Right lobe of liver (tissue), 6 donors: Measurements from ENCODE around the gene SLC39A1. TPM values are rescaled to one million over a fixed set of nuclear protein-coding genes. Genes with fewer than 3 reads are reported as not detected.

Source experiments
- ATAC-seq, 4 donors: fragments of 200-7000 bp; cut with Tn5 transposase; one replicate each; pipeline ENCODE4 v1.9.1; 2020; ENCODE audit warnings: mild to moderate bottlenecking in 4 of 4, moderate library complexity in 4 of 4
- DNase-seq, 3 donors: peaks; one replicate each; pipeline ENCODE4 v3.0.0-alpha.2; 2020
- H3K27ac ChIP-seq, 3 donors: fragments of 200-600 bp; one replicate each; pipeline ENCODE4 v1.8.0; 2022
- H3K27me3 ChIP-seq, 2 donors: fragments of 200-600 bp; one replicate each; pipeline ENCODE4 v1.8.0; 2022
- H3K36me3 ChIP-seq, 4 donors: fragments of 200-600 bp; sonication (generic) in 1 of 4; one replicate each; pipeline versions ENCODE4 v1.5.1 to v1.8.0; 2017 to 2022; ENCODE audit warnings: control low read depth in 1 of 4
- H3K4me1 ChIP-seq, 4 donors: fragments of 200-600 bp; sonication (generic) in 1 of 4; one replicate each; pipeline versions ENCODE4 v1.5.1 to v1.8.0; 2017 to 2022; ENCODE audit warnings: control low read depth in 1 of 4
- H3K4me3 ChIP-seq, 3 donors: fragments of 200-600 bp; one replicate each; pipeline ENCODE4 v1.8.0; 2022
- H3K9me3 ChIP-seq, 4 donors: fragments of 200-600 bp; sonication (generic) in 1 of 4; one replicate each; pipeline versions ENCODE4 v1.5.1 to v1.8.0; 2017 to 2022; ENCODE audit warnings: control low read depth in 1 of 4
- CTCF ChIP-seq, 4 donors: fragments of 200-600 bp in 3 of 4; fragments of 450-650 bp in 1 of 4; IDR thresholded peaks; one replicate each; pipeline versions ENCODE4 v1.5.1 to v1.8.0; 2016 to 2022; ENCODE audit warnings: antibody characterized with exemption in 4 of 4, mild to moderate bottlenecking in 2 of 4
- POLR2A ChIP-seq: fragments of 450-650 bp; IDR thresholded peaks from one replicate; pipeline ENCODE4 v1.6.1; 2017; ENCODE audit warnings: antibody characterized with exemption, mild to moderate bottlenecking
- WGBS: methylation state at CpG from one replicate; pipeline ENCODE4 v1.1.6; 2018; ENCODE audit warnings: low coverage, low lambda C conversion rate; ENCODE audit not compliant: insufficient coverage; ENCODE audit errors: missing lambda C conversion rate; 5-methylcytosine and 5-hydroxymethylcytosine counted together
- intact Hi-C, 2 donors: fragments of 100-400 bp; cut with DNase I; formaldehyde crosslinking; loops; one replicate each; pipeline versions ENCODE4 v1.11.2 to v1.14.1; 2022
- total RNA-seq, 6 experiments: library from RNA; depleted of rRNA in 2 of 6; stranded (reverse); fragments of >200 nt in 2 of 6; fragmentation: NEBNext Ultra II Directional in 3 of 6; extraction: Animal tissue kit (Norgen Biotek cat#: 25700) in 3 of 6; gene quantifications; one replicate each; pipeline versions ENCODE4 v1.1.0 to v1.2.4, GENCODE V29; 2016 to 2023
- donor health status: DM: no; HTN: yes; CAD: no.
- donor health status: DM: no; HTN: no; CAD: no.
- donor health status: DM: no; HTN: no; CAD: no.
- donor health status: DM: no; HTN: yes; CAD: no.
- donor health status: DM: no; HTN: yes; CAD: no.

The SLC39A1 gene
- total RNA-seq, 6 experiments from 2014 or later, result 33.0 to 63.6 (median 47.7) TPM

GRCh38 chr1:153928245-153928644 is 35.1 kb downstream of the SLC39A1 start:
- Histone ChIP-seq H3K36me3 (peaks cover 0 to 16% (median under 1%) of the 10 kb centered on the region in 4 donors), H3K27ac (no peak overlapping the region), H3K4me3 (no peak overlapping the region), H3K9me3 (no peaks in the 10 kb centered on the region), H3K27me3 (no peaks in the 10 kb centered on the region), H3K4me1 (peaks cover 0 to 6% (median 0%) of the 10 kb centered on the region in 4 donors)
- ATAC-seq (no peak), DNase-seq (no peak)
- TF ChIP-seq CTCF (IDR thresholded peaks at IDR 0.05) (no peak), POLR2A (no peak)
- intact Hi-C loops, result loop anchor here in 1 of 2 donors (10.0 kb wide), 1 partner anchor 133 kb away; no protein-coding TSS in a partner anchor
- 50% methylated on average over 1 of the region's 1 CpG for WGBS

GRCh38 chr1:153926405-153926804 is 36.9 kb downstream of the SLC39A1 start:
- Histone ChIP-seq H3K27ac (no peak overlapping the region), H3K27me3 (no peaks in the 10 kb centered on the region), H3K36me3 (peaks cover 0 to 8% (median 0%) of the 10 kb centered on the region in 4 donors), H3K4me1 (peaks cover 0 to 11% (median 0%) of the 10 kb centered on the region in 4 donors), H3K4me3 (no peak overlapping the region), H3K9me3 (no peaks in the 10 kb centered on the region)
- DNase-seq (no peak), ATAC-seq (no peak)
- WGBS, result 78% methylated on average over 3 of the region's 4 CpGs
- TF ChIP-seq CTCF (IDR thresholded peaks at IDR 0.05) (no peak), POLR2A (no peak)
- intact Hi-C loops, result loop anchor here in 1 of 2 donors (10.0 kb wide), 1 partner anchor 132 kb away; no protein-coding TSS in a partner anchor

- Histone ChIP-seq H3K27ac (peak within 1 kb of the TSS; percentile 73 to 80 (median 76)), H3K36me3 (no peaks in the 10 kb centered on the region), H3K4me1 (peaks cover 0 to 24% (median 5%) of the 10 kb centered on the region in 4 donors), H3K9me3 (no peaks in the 10 kb centered on the region), H3K27me3 (no peaks in the 10 kb centered on the region), H3K4me3 (peak within 1 kb of the TSS; percentile 66 to 84 (median 72))
- DNase-seq, result peak; percentile 100
- WGBS, result under 1% methylated on average over 35 of the region's 53 CpGs
- TF ChIP-seq POLR2A (no peak), CTCF (IDR thresholded peaks at IDR 0.05) (no peak)
- peak; percentile 94 to 98 (median 96) for ATAC-seq
- intact Hi-C loops, result loop anchor here in 1 of 2 donors (10.0 kb wide), 1 partner anchor 128 kb away; no protein-coding TSS in a partner anchor
These were observed 40.1 kb downstream of the SLC39A1 start, which contains the start of gene GATAD2B for GRCh38 chr1:153922972-153923925. Gene GATAD2B (minus strand): TSS chr1:153922972. CDS start chr1:153828347, 94,625 bp downstream.

GRCh38 chr1:153922076-153922971 is 41.0 kb downstream of the SLC39A1 start:
- Histone ChIP-seq H3K36me3 (no peaks in the 10 kb centered on the region), H3K27me3 (no peaks in the 10 kb centered on the region), H3K27ac (peak overlapping the region; percentile 73), H3K9me3 (no peaks in the 10 kb centered on the region), H3K4me1 (peaks cover 0 to 24% (median 5%) of the 10 kb centered on the region in 4 donors), H3K4me3 (peak overlapping the region; percentile 66 to 84 (median 72))
- WGBS, result 0% methylated on average over 30 of the region's 86 CpGs
- DNase-seq (peak in 2 of 3 donors; percentile 60 to 76), ATAC-seq (peak; percentile 13 to 45 (median 34))
- TF ChIP-seq POLR2A (no peak), CTCF (IDR thresholded peaks at IDR 0.05) (peak in 1 of 4 donors; percentile 6)
- intact Hi-C loops, result loop anchor here in 1 of 2 donors (10.0 kb wide), 1 partner anchor 128 kb away; no protein-coding TSS in a partner anchor
